ENCODE results near the gene PNPLA3.

DNA sequence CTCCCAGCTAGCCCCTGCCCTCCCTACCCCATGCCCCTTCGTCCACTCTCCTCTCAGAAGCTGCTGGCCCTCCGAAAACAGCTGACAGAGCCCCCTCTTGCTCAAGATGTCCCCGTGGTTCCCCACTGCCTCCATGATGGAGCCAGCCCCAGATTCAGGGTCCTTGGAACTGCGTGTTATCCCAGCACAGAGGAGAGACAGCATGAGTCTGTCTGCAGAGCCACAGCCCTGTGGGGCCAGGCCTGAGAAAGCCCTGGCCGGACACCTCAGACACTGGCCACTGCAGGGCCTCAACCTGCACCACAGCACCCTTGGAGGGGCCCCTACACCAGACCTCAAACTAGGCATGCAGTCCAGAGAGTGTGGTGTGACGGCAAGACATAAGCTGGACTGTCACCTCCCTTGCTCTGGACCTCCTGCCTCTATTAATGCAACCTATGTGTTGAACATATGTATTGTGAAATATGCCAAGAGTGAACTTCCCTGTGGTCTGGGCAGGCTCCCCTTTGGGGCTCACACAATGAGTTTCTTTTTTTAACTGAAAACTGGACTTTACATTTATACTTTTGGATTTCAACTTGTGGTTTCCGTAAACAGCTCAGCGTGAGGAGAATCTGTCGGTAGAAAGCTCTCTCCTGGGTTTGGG, 41.4 kb upstream of the PNPLA3 start:
- TF ChIP-seq CTCF (IDR thresholded peaks at IDR 0.05; ENCODE audit: poor library complexity) (no peak), EZH2phosphoT487 (IDR thresholded peaks at IDR 0.05; ENCODE audit: low read depth, severe bottlenecking, unreplicated experiment) (no peak)

Data from hepatocyte (in vitro differentiated cells).